Activated T-cell treated with anti-CD3 and anti-CD28 coated beads for 4 hours (primary cell): ENCODE results near the gene TMSB10.
"Not testable (repeated sequence)": the region's sequence is repeated elsewhere in the genome, so short reads cannot be mapped to it uniquely, and the experiment has no call there.

Experiments
- DNase-seq: peaks from one replicate; pipeline ENCODE4 v3.0.0-alpha.2; 2020

TMSB10 gene

DNA sequence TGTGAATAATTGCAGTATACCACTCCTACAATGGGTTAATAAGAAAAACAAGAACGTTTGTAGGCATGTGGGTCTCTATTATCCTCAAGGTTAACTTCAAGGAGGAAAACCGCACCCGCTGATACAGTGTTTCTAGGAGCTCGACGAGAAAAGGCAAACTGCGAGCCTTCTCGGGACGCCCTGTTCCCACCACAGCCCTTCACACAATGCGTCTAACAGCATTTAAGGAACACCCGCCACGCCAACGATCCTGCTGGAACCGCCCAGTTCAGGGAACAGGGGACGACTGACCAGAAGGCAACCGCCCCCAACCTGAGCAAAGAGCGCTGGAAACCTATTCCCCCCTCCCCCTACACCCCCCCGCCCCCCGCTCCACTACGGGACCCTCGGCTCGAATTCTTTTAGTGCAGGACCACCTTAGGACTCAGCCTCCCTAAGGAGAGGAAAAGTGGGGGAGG is 710 bp upstream of the TMSB10 start:
- DNase-seq: no peak

DNA sequence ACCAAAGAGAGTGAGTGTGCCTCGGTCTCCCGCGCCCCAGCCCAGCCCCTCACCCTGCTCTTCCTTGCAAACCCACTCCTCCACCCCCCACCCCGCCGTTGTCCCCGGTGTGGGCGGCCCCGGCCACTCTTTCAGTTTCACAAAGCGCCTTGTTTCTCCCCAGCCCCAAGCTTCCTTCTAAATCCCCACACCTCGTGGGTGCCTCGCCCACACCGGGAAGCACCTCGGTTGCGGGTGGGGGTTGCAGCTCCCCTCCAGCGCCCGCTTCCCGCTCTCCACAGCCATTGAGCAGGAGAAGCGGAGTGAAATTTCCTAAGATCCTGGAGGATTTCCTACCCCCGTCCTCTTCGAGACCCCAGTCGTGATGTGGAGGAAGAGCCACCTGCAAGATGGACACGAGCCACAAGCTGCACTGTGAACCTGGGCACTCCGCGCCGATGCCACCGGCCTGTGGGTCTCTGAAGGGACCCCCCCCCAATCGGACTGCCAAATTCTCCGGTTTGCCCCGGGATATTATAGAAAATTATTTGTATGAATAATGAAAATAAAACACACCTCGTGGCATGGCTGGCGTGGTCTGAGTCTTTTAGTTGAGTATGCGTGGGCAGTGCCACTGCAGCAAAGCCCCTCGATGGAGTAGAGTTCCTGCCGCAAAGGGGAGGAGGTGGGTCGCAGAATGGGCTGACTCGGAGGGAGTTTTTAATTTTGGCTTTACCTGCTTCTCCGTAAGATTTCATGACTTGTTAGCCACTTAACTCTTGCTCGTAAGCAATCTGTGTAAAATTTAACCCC is 848 bp downstream of the TMSB10 start:
- DNase-seq: peak; percentile 61

DNA sequence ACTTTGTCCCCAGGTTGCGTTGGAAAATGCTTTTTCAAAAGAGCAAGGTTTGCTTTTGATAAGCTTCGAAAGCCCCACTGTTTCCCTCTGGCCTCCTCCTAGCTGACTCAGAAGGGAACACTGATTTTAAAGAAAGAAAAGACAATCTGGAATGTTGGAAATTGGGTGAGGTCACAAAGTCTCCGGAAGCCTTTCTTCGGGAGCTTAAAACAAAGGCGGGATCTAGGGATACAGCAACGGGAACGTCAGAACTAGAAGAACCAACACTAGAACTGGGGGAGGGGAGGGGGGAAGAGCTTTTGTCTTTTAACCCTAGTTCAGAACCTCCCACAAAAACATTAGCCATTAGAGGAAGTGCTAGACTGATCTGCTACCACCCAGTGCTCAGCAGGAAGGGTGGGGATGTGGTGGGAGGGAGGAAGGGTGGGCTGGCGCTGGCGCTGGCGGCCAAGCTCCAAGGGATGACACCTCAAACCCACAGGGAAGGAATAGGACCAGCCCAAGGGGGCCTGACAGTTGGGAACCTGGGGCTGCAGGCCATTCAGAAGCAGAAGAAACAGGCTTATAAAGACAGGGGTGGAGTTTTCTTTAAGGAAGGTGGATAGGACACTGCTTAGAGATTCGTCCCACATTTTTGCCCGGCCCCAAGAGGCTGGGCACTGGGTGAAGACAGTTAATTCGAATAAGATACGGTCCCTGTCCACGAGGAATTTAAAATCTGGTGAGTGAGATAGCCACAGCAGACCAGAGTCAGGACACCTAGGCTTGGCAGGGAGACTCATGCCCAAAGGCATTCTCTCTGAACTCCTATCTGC is 1.7 kb downstream of the TMSB10 start:
- DNase-seq: peak; percentile 28

- no peak for DNase-seq
Observed at GRCh38 chr2:84908948-84909713, 3.7 kb downstream of the TMSB10 start.

- no peak for DNase-seq
Observed at GRCh38 chr2:84911135-84911678, 5.8 kb downstream of the TMSB10 start.

DNA sequence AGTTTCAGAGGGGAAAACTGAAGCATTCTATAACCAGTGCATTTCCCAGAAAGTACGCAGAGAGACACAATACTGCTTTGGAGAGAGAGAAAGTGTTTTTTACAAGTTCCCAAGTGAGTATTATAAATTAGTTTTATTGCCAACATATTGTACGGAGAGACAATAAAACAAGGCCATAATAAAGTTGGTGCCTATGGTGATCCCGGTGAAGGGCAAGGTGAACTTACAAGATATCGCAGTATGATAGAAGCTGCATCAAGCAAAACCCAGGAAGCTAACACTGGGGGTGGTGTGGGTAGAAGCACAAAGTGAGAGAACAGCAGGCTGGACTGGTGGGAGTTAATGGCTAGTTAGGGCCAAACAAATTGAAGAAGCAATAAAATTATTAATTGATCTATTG is 7.5 kb downstream of the TMSB10 start:
- no peak for DNase-seq

DNA sequence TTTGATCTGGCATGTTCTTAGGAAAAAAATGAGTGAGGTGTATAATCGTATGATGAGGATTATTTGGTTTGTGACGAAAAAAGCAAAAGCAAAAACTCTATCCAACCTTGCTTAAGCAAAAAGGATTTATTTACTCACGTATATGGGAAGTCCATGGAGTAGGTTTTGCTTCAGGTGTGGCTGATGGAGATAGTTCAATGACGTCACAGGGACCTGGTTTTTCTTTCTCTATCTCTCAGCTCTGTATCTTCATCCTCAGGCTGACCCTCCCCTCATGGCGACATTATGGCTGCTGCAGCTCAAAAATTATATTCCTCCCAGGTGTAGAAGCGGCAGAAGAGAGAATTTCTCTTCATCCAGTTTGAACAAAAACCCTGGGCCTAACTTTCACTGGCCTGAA is 8.9 kb downstream of the TMSB10 start:
- no peak for DNase-seq

DNA sequence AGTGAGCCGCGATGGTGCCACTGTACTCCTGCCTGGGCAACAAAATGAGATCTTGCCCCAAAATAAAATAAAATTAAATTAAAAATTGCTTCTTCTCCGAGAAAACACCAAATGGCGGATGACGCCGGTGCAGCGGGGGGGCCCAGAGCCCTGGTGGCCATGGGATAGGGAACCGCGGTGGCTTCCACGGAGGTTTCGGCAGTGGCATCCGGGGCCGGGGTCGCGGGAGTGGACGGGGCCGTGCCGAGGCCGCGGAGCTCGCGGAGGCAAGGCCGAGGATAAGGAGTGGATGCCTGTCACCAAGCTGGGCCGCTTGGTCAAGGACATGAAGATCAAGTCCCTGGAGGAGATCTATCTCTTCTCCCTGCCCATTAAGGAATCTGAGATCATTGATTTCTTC is 10.2 kb downstream of the TMSB10 start:
- DNase-seq: not testable (repeated sequence)

DNA sequence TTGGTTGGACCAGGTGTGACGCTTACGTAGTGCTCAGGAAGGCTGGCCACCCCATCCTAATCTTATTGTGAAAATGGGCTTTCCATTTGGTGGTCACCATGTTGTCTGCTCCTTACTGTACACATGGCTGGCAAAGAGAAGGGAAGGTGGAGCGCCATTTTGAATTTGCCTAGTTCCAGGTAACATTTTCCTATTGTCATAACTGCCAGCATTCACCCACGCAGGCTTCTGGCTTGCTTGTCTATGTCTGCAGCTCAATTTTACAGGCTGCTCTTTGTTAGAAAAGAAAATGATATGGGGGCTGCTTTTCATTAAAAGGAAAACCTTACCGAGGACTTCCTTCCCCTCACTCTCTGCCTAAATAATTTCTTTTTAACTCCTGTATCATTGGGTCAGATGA is 12.4 kb downstream of the TMSB10 start:
- DNase-seq: not testable (repeated sequence)

- DNase-seq: no peak
Observed at GRCh38 chr2:84918430-84918829, 13.0 kb downstream of the TMSB10 start.

DNA sequence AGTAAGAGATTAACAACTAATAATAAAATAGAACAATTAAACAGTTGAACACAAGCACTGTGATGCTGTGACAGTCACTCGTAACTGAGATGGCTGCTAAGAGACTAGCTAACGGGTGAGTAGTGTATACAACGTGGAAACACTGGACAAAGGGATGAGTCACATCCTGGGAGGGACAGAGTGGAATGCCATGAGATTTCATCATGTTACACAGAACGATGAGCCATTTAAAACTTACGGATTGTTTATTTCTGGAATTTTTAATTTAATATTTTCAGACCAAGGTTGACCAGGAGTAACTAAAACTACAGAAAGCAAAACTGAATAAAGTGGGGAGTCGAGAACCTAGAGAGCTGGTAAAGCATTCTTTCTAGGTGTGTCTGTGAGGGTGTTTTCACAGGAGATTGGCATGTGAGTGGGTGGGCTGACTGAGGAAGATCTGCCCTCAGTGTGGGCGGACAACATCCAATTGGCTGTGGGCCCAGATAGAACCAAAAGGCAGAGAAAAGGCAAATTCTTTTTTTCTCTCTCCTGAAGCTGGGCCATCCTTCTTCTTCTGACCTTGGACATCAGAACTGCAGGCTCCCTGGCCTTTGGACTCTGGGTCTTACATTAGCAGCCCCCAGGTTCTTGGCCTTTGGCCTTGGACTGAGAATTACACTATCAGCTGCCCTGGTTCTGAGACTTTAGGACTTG is 14.6 kb downstream of the TMSB10 start:
- DNase-seq: peak; percentile 57

- DNase-seq: no peak
Observed at GRCh38 chr2:84923009-84923408, 17.6 kb downstream of the TMSB10 start.

GRCh38 chr2:84924173-84925106 is 19.0 kb downstream of the TMSB10 start:
- DNase-seq: no peak

GRCh38 chr2:84925336-84925723 is 19.9 kb downstream of the TMSB10 start:
- no peak for DNase-seq

DNA sequence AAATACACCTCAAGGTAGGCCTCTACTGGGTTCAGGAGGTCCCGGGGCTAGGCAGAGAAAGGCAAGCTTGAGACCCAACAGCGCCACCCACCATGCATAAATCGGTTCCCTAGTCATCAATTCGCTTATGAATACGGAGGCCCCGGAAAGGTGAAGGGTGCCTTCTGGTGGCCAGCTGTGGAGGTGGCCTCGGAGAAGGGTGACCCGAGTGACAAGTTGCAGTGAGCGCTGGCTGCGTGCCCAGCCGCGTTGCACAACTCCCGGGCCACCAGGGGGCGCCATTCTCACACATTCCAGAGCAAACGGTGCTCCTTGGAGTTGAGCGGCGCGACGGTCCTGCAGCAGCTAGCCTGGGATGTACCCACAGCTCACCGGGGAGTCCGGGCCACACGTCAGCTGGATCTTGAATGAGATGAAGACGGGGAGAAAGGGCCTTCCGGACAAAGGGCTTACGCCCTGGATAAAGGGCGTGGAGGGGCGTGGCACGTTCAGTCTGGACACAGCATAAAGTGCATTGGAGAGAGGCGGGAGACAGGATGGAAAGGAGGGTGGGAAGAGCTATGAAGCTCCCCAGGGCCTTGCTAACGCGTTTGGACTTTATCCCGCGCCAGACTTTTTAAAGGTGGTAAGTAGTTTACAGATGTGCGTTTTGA is 20.4 kb downstream of the TMSB10 start:
- peak; percentile 99 for DNase-seq

GRCh38 chr2:84927275-84927627 is 21.8 kb downstream of the TMSB10 start:
- no peak for DNase-seq

GRCh38 chr2:84931384-84931821 is 25.9 kb downstream of the TMSB10 start:
- DNase-seq: no peak

DNA sequence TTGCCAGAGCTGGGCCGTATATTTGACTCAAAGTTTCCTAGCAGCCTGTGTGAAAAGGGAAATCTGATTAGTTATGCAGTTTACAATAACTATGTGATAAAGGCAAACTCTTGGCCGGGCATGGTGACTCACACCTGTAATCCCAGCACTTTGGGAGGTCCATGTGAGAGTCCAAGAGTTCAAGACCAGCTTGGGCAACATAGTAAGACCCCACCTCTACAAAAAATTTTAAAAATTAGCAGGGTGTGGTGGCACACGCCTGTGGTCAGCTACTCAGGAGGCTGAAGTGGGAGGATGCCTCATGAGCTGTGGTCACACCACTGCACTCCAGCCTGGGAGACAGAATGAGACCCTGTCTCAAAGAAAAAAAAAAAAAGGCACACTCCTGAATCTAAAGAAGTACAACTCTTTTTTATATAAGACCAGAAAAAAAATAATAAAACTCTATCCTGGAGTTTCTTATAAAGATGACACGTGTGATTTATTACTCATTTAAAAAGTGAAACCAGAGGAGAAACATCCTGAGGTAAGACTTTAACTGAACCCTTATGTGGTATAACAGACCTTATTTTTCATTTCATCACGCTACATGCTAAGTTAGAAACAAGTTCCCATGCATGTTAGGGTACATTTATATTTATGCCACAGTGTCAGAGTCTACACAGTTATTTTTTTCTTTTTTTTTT is 32.9 kb downstream of the TMSB10 start:
- peak; percentile 48 for DNase-seq

GRCh38 chr2:84939426-84940087 is 34.1 kb downstream of the TMSB10 start:
- peak; percentile 57 for DNase-seq

DNA sequence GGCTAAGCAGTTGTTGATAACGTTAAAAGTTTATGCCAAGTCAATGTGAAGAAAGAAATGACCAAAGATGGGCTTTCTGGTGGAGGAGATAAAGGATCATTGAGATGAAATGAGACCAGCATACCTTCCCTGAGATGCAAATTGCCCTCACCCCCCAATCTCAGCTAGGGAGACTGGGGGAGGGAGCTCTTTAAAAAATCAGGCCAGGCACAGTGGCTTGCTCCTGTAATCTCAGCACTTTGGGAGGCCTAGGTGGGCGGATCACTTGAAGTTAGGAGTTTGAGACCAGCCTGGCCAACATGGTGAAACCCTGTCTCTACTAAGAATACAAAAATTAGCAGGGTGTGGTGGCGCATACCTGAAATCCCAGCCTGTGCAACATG is 34.6 kb downstream of the TMSB10 start:
- DNase-seq: no peak
